OCI-LY3 (cell line): Measurements from ENCODE around the gene TRIM40.

ENCODE experiments used
- CTCF ChIP-seq: fragments of 200-600, 300-600 bp; sonication (generic); IDR thresholded peaks from 2 replicates; pipeline ENCODE4 v1.5.1; 2014; ENCODE audit warnings: antibody characterized with exemption, low read length, low read depth
- EZH2phosphoT487 ChIP-seq: fragments of 200-600 bp; shearing (Covaris generic); IDR thresholded peaks from 2 replicates; pipeline ENCODE4 v1.6.1; 2018; ENCODE audit warnings: antibody characterized with exemption, mixed run types, low read depth

DNA sequence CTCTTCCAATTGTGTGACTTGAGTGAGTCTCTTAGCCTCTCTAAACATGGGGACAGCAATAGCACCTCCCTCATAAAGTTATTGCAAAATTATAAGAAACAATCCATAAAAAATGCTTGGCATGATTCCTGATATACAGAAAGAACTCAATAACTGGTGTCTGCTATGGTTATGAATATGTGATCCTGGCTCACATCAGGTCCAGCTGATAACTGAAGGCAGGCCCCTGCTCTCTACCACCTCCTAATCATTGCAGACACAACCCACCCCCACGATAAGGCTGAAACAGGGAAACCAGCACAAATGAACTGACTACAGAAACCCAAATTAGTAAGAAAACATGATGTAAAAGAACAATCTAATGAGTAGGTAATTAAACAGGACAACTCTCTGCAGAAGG is 32.8 kb downstream of the TRIM40 start:
- TF ChIP-seq CTCF = no peak
- TF ChIP-seq EZH2phosphoT487 = no peak
